ENCODE data around the gene FREM1. TPM values are rescaled to one million over a fixed set of nuclear protein-coding genes. Genes with fewer than 3 reads are reported as not detected.
A peak's percentile ranks its signal among the peaks of the same experiment; 100 is the strongest.

FREM1 gene
- total RNA-seq, 2 donors from 2014 or later, result 8.6 to 21.0 TPM

DNA sequence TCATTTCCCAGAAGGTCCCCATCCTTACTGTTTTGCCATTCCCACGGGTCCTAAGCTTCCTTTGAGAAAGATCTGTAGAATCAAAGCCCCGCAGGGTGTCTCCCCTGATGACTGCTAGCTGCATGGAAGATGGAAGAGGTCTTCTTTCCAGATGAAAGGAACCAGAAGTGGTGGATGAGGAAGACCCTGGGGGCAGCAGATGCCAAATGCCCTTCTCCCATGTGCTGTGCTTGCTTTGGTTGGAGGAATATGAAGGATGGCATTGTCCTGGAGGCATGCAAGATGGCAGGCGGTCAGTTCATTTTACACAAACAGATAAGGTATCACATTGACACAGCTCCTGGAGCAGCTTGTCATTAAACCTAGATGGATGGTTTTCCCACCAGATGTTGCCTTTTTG is 161.9 kb downstream of the FREM1 start:
- peaks cover 71% of the 10 kb centered on the region for H3K4me1 Mint-ChIP-seq
- H3K9me3 Mint-ChIP-seq, result peaks cover 3% of the 10 kb centered on the region
- H3K27me3 Mint-ChIP-seq (ENCODE audit: insufficient read depth), result no peaks in the 10 kb centered on the region
- peak overlapping the region; percentile 72 for H3K27ac Mint-ChIP-seq
- no peak overlapping the region for H3K9ac ChIP-seq (ENCODE audit: extremely low read depth, low read length, poor library complexity, severe bottlenecking)
- no peaks in the 10 kb centered on the region for H3K27me3 ChIP-seq (ENCODE audit: control insufficient read depth, insufficient read depth, low read length, poor library complexity, severe bottlenecking)
- H3K4me3 Mint-ChIP-seq, result no peak overlapping the region
- peaks cover 3% of the 10 kb centered on the region for H3K36me3 Mint-ChIP-seq (ENCODE audit: low read depth)
- peaks cover 19% of the 10 kb centered on the region for H3K4me1 ChIP-seq (ENCODE audit: control insufficient read depth, insufficient read depth, low read length)
- peaks cover 14% of the 10 kb centered on the region for H3K36me3 ChIP-seq (ENCODE audit: control insufficient read depth, insufficient read depth, low read length)
- no peaks in the 10 kb centered on the region for H3K9me3 ChIP-seq (ENCODE audit: control insufficient read depth, low read length)
- WGBS, 2 experiments (ENCODE audit: insufficient coverage in 1 of 2, insufficient read length in 1 of 2), result 69 to 87% methylated on average over 2 to 3 of the region's 3 CpGs
- DNase-seq, result no peak
- TF ChIP-seq, protein P1, sequence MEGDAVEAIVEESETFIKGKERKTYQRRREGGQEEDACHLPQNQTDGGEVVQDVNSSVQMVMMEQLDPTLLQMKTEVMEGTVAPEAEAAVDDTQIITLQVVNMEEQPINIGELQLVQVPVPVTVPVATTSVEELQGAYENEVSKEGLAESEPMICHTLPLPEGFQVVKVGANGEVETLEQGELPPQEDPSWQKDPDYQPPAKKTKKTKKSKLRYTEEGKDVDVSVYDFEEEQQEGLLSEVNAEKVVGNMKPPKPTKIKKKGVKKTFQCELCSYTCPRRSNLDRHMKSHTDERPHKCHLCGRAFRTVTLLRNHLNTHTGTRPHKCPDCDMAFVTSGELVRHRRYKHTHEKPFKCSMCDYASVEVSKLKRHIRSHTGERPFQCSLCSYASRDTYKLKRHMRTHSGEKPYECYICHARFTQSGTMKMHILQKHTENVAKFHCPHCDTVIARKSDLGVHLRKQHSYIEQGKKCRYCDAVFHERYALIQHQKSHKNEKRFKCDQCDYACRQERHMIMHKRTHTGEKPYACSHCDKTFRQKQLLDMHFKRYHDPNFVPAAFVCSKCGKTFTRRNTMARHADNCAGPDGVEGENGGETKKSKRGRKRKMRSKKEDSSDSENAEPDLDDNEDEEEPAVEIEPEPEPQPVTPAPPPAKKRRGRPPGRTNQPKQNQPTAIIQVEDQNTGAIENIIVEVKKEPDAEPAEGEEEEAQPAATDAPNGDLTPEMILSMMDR (conservative IDR thresholded peaks at IDR 0.05), result no peak
- peak overlapping the region; percentile 21 for H3K4me3 ChIP-seq (ENCODE audit: low read length)
- no peak overlapping the region for H3K27ac ChIP-seq (ENCODE audit: low read depth, low read length)

DNA sequence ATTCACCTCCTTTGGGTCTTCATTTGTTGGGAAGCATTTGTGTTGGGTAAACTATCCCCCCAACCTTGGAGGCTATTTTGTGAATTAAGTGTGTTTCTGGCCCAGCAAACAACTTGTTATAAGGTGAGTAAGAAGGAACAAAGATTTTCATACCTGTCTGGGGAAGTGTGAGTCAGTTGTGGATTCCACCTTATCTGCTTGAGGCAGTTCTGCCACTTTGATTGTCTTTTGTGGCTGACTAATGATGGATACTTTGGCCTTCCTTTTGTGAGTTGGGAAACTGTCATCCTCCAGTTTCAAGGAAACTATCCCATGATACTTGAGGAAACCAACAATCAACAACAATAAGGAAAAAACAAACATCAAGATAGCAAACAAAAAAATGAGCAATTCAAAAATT is 163.1 kb downstream of the FREM1 start:
- peaks cover 3% of the 10 kb centered on the region for H3K36me3 Mint-ChIP-seq (ENCODE audit: low read depth)
- H3K4me1 ChIP-seq (ENCODE audit: control insufficient read depth, insufficient read depth, low read length), result peaks cover 19% of the 10 kb centered on the region
- peak overlapping the region; percentile 96 for H3K27ac Mint-ChIP-seq
- no peaks in the 10 kb centered on the region for H3K9me3 ChIP-seq (ENCODE audit: control insufficient read depth, low read length)
- TF ChIP-seq, protein P1 (conservative IDR thresholded peaks at IDR 0.05), result no peak
- H3K4me1 Mint-ChIP-seq, result peaks cover 72% of the 10 kb centered on the region
- peak overlapping the region; percentile 36 for H3K27ac ChIP-seq (ENCODE audit: low read depth, low read length)
- no peaks in the 10 kb centered on the region for H3K27me3 Mint-ChIP-seq (ENCODE audit: insufficient read depth)
- H3K4me3 ChIP-seq (ENCODE audit: low read length), result peak overlapping the region; percentile 91
- peak overlapping the region; percentile 90 for H3K9ac ChIP-seq (ENCODE audit: extremely low read depth, low read length, poor library complexity, severe bottlenecking)
- H3K9me3 Mint-ChIP-seq, result peaks cover 3% of the 10 kb centered on the region
- H3K27me3 ChIP-seq (ENCODE audit: control insufficient read depth, insufficient read depth, low read length, poor library complexity, severe bottlenecking), result no peaks in the 10 kb centered on the region
- peaks cover 26% of the 10 kb centered on the region for H3K36me3 ChIP-seq (ENCODE audit: control insufficient read depth, insufficient read depth, low read length)
- no peak for DNase-seq
- H3K4me3 Mint-ChIP-seq, result peak overlapping the region; percentile 67

DNA sequence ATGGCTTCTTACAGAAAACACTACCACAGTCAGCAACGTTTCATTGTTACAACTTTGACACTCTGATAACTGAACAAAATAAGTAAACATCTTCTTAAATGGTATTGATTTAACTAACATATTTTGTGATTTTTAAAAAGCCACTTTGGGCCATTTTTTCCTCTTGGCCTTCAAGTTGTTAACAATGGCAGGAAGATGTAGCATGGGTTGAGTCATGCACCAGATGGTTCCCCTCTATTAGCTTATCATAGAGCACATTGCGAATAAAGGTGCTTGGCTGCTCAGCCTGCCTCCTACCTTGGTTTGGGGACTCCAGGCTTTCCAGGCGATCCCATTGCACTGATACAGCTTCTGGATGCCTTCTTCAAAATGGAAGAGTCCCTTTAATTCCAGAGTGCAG is 163.6 kb downstream of the FREM1 start:
- Histone ChIP-seq H3K36me3 (ENCODE audit: control insufficient read depth, insufficient read depth, low read length) (peaks cover 31% of the 10 kb centered on the region), H3K27me3 (ENCODE audit: control insufficient read depth, insufficient read depth, low read length, poor library complexity, severe bottlenecking) (no peaks in the 10 kb centered on the region), H3K9ac (ENCODE audit: extremely low read depth, low read length, poor library complexity, severe bottlenecking) (peak overlapping the region; percentile 90), H3K27ac (ENCODE audit: low read depth, low read length) (peak overlapping the region; percentile 36), H3K9me3 (ENCODE audit: control insufficient read depth, low read length) (no peaks in the 10 kb centered on the region), H3K4me1 (ENCODE audit: control insufficient read depth, insufficient read depth, low read length) (peaks cover 16% of the 10 kb centered on the region), H3K4me3 (ENCODE audit: low read length) (peak overlapping the region; percentile 91)
- peaks cover 3% of the 10 kb centered on the region for H3K9me3 Mint-ChIP-seq
- peak overlapping the region; percentile 96 for H3K27ac Mint-ChIP-seq
- no peak for DNase-seq
- WGBS, 2 experiments (ENCODE audit: insufficient coverage in 1 of 2, insufficient read length in 1 of 2), result 36 to 40% methylated on average over 1 to 3 of the region's 3 CpGs
- peaks cover 3% of the 10 kb centered on the region for H3K36me3 Mint-ChIP-seq (ENCODE audit: low read depth)
- H3K4me1 Mint-ChIP-seq, result peaks cover 72% of the 10 kb centered on the region
- H3K4me3 Mint-ChIP-seq, result peak overlapping the region; percentile 67
- TF ChIP-seq, protein P1 (conservative IDR thresholded peaks at IDR 0.05), result no peak
- no peaks in the 10 kb centered on the region for H3K27me3 Mint-ChIP-seq (ENCODE audit: insufficient read depth)
